ENCODE data around the gene LUC7L3. TPM values are rescaled to one million over a fixed set of nuclear protein-coding genes. Genes with fewer than 3 reads are reported as not detected.
"Not testable (repeated sequence)": the region's sequence is repeated elsewhere in the genome, so short reads cannot be mapped to it uniquely, and the experiment has no call there.

Gene LUC7L3
- polyA plus RNA-seq (2012; ENCODE audit: missing spikeins) = 158 TPM

GRCh38 chr17:50719144-50719923 lies at the start of gene LUC7L3:
Gene LUC7L3, plus strand, starts transcription at chr17:50719603. Its CDS starts 130 bp downstream, at chr17:50719733.
- peak; percentile 89 for FAIRE-seq
- TF ChIP-seq POLR2A (IDR thresholded peaks at IDR 0.05; ENCODE audit: low read depth, low read length) (peak; percentile 97), TAF1 (IDR thresholded peaks at IDR 0.05; ENCODE audit: borderline replicate concordance, low read depth, low read length) (peak; percentile 52; the same call in 1 of the 2 replicates), POLR2AphosphoS5 (IDR thresholded peaks at IDR 0.05; ENCODE audit: low read depth, low read length) (peak; percentile 97)
- DNase-seq (ENCODE audit: insufficient read length) = peak; percentile 97

- no peak for TF ChIP-seq POLR2A (IDR thresholded peaks at IDR 0.05; ENCODE audit: low read depth, low read length)
- TF ChIP-seq TAF1 (IDR thresholded peaks at IDR 0.05; ENCODE audit: borderline replicate concordance, low read depth, low read length) = no peak
- no peak for TF ChIP-seq POLR2AphosphoS5 (IDR thresholded peaks at IDR 0.05; ENCODE audit: low read depth, low read length)
- no peak for DNase-seq (ENCODE audit: insufficient read length)
- no peak for FAIRE-seq
Observed at GRCh38 chr17:50672071-50672470, 47.3 kb upstream of the LUC7L3 start.

- DNase-seq (ENCODE audit: insufficient read length) (no peak), FAIRE-seq (no peak)
- TF ChIP-seq TAF1 (IDR thresholded peaks at IDR 0.05; ENCODE audit: borderline replicate concordance, low read depth, low read length) (no peak), POLR2A (IDR thresholded peaks at IDR 0.05; ENCODE audit: low read depth, low read length) (no peak), POLR2AphosphoS5 (IDR thresholded peaks at IDR 0.05; ENCODE audit: low read depth, low read length) (no peak)
Observed at GRCh38 chr17:50672831-50673551, 46.4 kb upstream of the LUC7L3 start.

- DNase-seq (ENCODE audit: insufficient read length) (no peak), FAIRE-seq (no peak)
- no peak for TF ChIP-seq POLR2AphosphoS5 (IDR thresholded peaks at IDR 0.05; ENCODE audit: low read depth, low read length)
- no peak for TF ChIP-seq POLR2A (IDR thresholded peaks at IDR 0.05; ENCODE audit: low read depth, low read length)
- TF ChIP-seq TAF1 (IDR thresholded peaks at IDR 0.05; ENCODE audit: borderline replicate concordance, low read depth, low read length) = no peak
Observed at GRCh38 chr17:50675190-50675589, 44.2 kb upstream of the LUC7L3 start.

GRCh38 chr17:50675627-50676026 lies 43.8 kb upstream of the LUC7L3 start:
- DNase-seq (ENCODE audit: insufficient read length) (no peak), FAIRE-seq (no peak)
- TF ChIP-seq POLR2A (IDR thresholded peaks at IDR 0.05; ENCODE audit: low read depth, low read length) (no peak), TAF1 (IDR thresholded peaks at IDR 0.05; ENCODE audit: borderline replicate concordance, low read depth, low read length) (no peak), POLR2AphosphoS5 (IDR thresholded peaks at IDR 0.05; ENCODE audit: low read depth, low read length) (no peak)

- FAIRE-seq (no peak), DNase-seq (ENCODE audit: insufficient read length) (no peak)
- TF ChIP-seq POLR2A (IDR thresholded peaks at IDR 0.05; ENCODE audit: low read depth, low read length) = no peak
- TF ChIP-seq POLR2AphosphoS5 (IDR thresholded peaks at IDR 0.05; ENCODE audit: low read depth, low read length) = no peak
- no peak for TF ChIP-seq TAF1 (IDR thresholded peaks at IDR 0.05; ENCODE audit: borderline replicate concordance, low read depth, low read length)
Observed at GRCh38 chr17:50676065-50676975, 43.1 kb upstream of the LUC7L3 start.

GRCh38 chr17:50677851-50678375 lies 41.5 kb upstream of the LUC7L3 start:
- no peak for DNase-seq (ENCODE audit: insufficient read length)

GRCh38 chr17:50679008-50679544 lies 40.3 kb upstream of the LUC7L3 start:
- no peak for DNase-seq (ENCODE audit: insufficient read length)
- FAIRE-seq = no peak

More at GRCh38 chr17:50677851-50678375, 41.5 kb upstream of the LUC7L3 start:
- FAIRE-seq = no peak
- TF ChIP-seq TAF1 (IDR thresholded peaks at IDR 0.05; ENCODE audit: borderline replicate concordance, low read depth, low read length) (no peak), POLR2AphosphoS5 (IDR thresholded peaks at IDR 0.05; ENCODE audit: low read depth, low read length) (no peak)

GRCh38 chr17:50680126-50680525 lies 39.3 kb upstream of the LUC7L3 start:
- DNase-seq (ENCODE audit: insufficient read length) = no peak
- no peak for FAIRE-seq
- TF ChIP-seq POLR2A (IDR thresholded peaks at IDR 0.05; ENCODE audit: low read depth, low read length) (no peak), POLR2AphosphoS5 (IDR thresholded peaks at IDR 0.05; ENCODE audit: low read depth, low read length) (no peak), TAF1 (IDR thresholded peaks at IDR 0.05; ENCODE audit: borderline replicate concordance, low read depth, low read length) (no peak)

More at GRCh38 chr17:50679008-50679544, 40.3 kb upstream of the LUC7L3 start:
- TF ChIP-seq POLR2A (IDR thresholded peaks at IDR 0.05; ENCODE audit: low read depth, low read length) (no peak), TAF1 (IDR thresholded peaks at IDR 0.05; ENCODE audit: borderline replicate concordance, low read depth, low read length) (no peak), POLR2AphosphoS5 (IDR thresholded peaks at IDR 0.05; ENCODE audit: low read depth, low read length) (no peak)

- not testable (repeated sequence) for DNase-seq (ENCODE audit: insufficient read length); FAIRE-seq
Observed at GRCh38 chr17:50680543-50681262, 38.7 kb upstream of the LUC7L3 start.

Measured in GM12892 (cell line).